H9 (cell line): ENCODE results near the gene ARFGAP2. TPM values are rescaled to one million over a fixed set of nuclear protein-coding genes. Genes with fewer than 3 reads are reported as not detected.

Source experiments
- DNase-seq: peaks from one replicate; pipeline ENCODE4 v3.0.0-alpha.2; 2017
- H2AFZ ChIP-seq: one replicate; pipeline ENCODE4 v1.6.1; 2013; ENCODE audit warnings: mild to moderate bottlenecking, low read length, control low read depth, moderate library complexity
- H2AK5ac ChIP-seq: 2 replicates; pipeline ENCODE4 v1.6.1; 2013; ENCODE audit warnings: low read length, control low read depth, mixed read lengths; ENCODE audit not compliant: insufficient read length
- H2BK120ac ChIP-seq: one replicate; pipeline ENCODE4 v1.6.1; 2013; ENCODE audit warnings: low read depth, mild to moderate bottlenecking, low read length, control low read depth, inconsistent platforms; ENCODE audit not compliant: poor library complexity, severe bottlenecking
- H2BK12ac ChIP-seq: 2 replicates; pipeline ENCODE4 v1.6.1; 2013; ENCODE audit warnings: low read length, control low read depth, mixed read lengths, low read depth; ENCODE audit not compliant: insufficient read length
- H2BK15ac ChIP-seq: 2 replicates; pipeline ENCODE4 v1.6.1; 2013; ENCODE audit warnings: low read depth, low read length, control low read depth
- H2BK20ac ChIP-seq: one replicate; pipeline ENCODE4 v1.6.1; 2013; ENCODE audit warnings: low read depth, mild to moderate bottlenecking, low read length, control low read depth, inconsistent platforms; ENCODE audit not compliant: poor library complexity, severe bottlenecking
- H2BK5ac ChIP-seq: 2 replicates; pipeline ENCODE4 v1.6.1; 2013; ENCODE audit warnings: low read length, control low read depth, mixed read lengths; ENCODE audit not compliant: insufficient read length
- H3K14ac ChIP-seq: 2 replicates; pipeline ENCODE4 v1.6.1; 2013; ENCODE audit warnings: low read length, control low read depth; ENCODE audit not compliant: insufficient read depth
- H3K18ac ChIP-seq: 2 replicates; pipeline ENCODE4 v1.6.1; 2013; ENCODE audit warnings: low read depth, mild to moderate bottlenecking, mixed read lengths, low read length, control low read depth; ENCODE audit not compliant: insufficient read length
- H3K23ac ChIP-seq: 2 replicates; pipeline ENCODE4 v1.6.1; 2013; ENCODE audit warnings: low read length, control low read depth, mixed read lengths, low read depth; ENCODE audit not compliant: insufficient read length
- H3K23me2 ChIP-seq: 2 replicates; pipeline ENCODE4 v1.6.1; 2013; ENCODE audit warnings: low read depth, mild to moderate bottlenecking, mixed read lengths, low read length, control low read depth; ENCODE audit not compliant: insufficient read length, poor library complexity, severe bottlenecking
- H3K27ac ChIP-seq: 2 replicates; pipeline ENCODE4 v1.5.1; 2013; ENCODE audit warnings: low read length, control low read depth, mixed read lengths, low read depth; ENCODE audit not compliant: insufficient read length
- H3K27me3 ChIP-seq: 2 replicates; pipeline ENCODE4 v1.6.1; 2013; ENCODE audit warnings: low read length, control low read depth, inconsistent platforms; ENCODE audit not compliant: insufficient read depth
- H3K4ac ChIP-seq: 2 replicates; pipeline ENCODE4 v1.6.1; 2013; ENCODE audit warnings: low read depth, mild to moderate bottlenecking, control low read depth, inconsistent platforms, low read length, moderate library complexity
- H3K4me1 ChIP-seq: 2 replicates; pipeline ENCODE4 v1.6.1; 2013; ENCODE audit warnings: low read length, control low read depth, inconsistent platforms; ENCODE audit not compliant: insufficient read depth
- H3K4me2 ChIP-seq: 2 replicates; pipeline ENCODE4 v1.6.1; 2013; ENCODE audit warnings: low read length, control low read depth, mixed read lengths; ENCODE audit not compliant: insufficient read length, insufficient read depth
- H3K56ac ChIP-seq: 2 replicates; pipeline ENCODE4 v1.6.1; 2013; ENCODE audit warnings: low read depth, mild to moderate bottlenecking, mixed read lengths, low read length, control low read depth; ENCODE audit not compliant: insufficient read length
- H3K79me1 ChIP-seq: 2 replicates; pipeline ENCODE4 v1.6.1; 2013; ENCODE audit warnings: low read depth, mild to moderate bottlenecking, moderate library complexity, low read length, control low read depth, inconsistent platforms; ENCODE audit not compliant: insufficient read depth, poor library complexity, severe bottlenecking
- H3K79me2 ChIP-seq: 2 replicates; pipeline ENCODE4 v1.6.1; 2013; ENCODE audit warnings: low read length, control low read depth, inconsistent platforms; ENCODE audit not compliant: insufficient read depth
- H3K9ac ChIP-seq: 2 replicates; pipeline ENCODE4 v1.6.1; 2013; ENCODE audit warnings: low read length, control low read depth, mixed read lengths; ENCODE audit not compliant: insufficient read length; ENCODE audit errors: extremely low read depth
- H3K9me3 ChIP-seq: one replicate; pipeline ENCODE4 v1.6.1; 2013; ENCODE audit warnings: low read depth, low read length, inconsistent platforms; ENCODE audit not compliant: control insufficient read depth
- H3T11ph ChIP-seq: one replicate; pipeline ENCODE4 v1.6.1; 2013; ENCODE audit warnings: mild to moderate bottlenecking, low read length, control low read depth, inconsistent platforms
- H4K20me1 ChIP-seq: one replicate; pipeline ENCODE4 v1.6.1; 2013; ENCODE audit not compliant: control insufficient read depth, insufficient read length, insufficient read depth
- H4K5ac ChIP-seq: 2 replicates; pipeline ENCODE4 v1.6.1; 2013; ENCODE audit warnings: low read depth, mild to moderate bottlenecking, mixed read lengths, low read length, control low read depth; ENCODE audit not compliant: insufficient read length
- H4K8ac ChIP-seq: replicated peaks from 2 replicates; pipeline ENCODE4 v1.6.1; 2013; ENCODE audit warnings: low read length, control low read depth, mixed read lengths, low read depth; ENCODE audit not compliant: insufficient read length
- H4K91ac ChIP-seq: 2 replicates; pipeline ENCODE4 v1.6.1; 2013; ENCODE audit warnings: low read depth, mild to moderate bottlenecking, moderate library complexity, mixed read lengths, low read length, control low read depth; ENCODE audit not compliant: insufficient read length
- H3K27ac Mint-ChIP-seq, 3 experiments: 2 replicates in 2 of 3; 3 replicates in 1 of 3; pipeline ENCODE4 v1.8.0; 2020 to 2021; ENCODE audit warnings: mixed read lengths in 3 of 3, mild to moderate bottlenecking in 1 of 3, moderate library complexity in 1 of 3
- H3K27me3 Mint-ChIP-seq: 2 replicates; pipeline ENCODE4 v1.8.0; 2021; ENCODE audit warnings: low read depth, mild to moderate bottlenecking, moderate library complexity, mixed read lengths
- H3K36me3 Mint-ChIP-seq, 3 experiments: 2 replicates in 2 of 3; 3 replicates in 1 of 3; pipeline ENCODE4 v1.8.0; 2020 to 2021; ENCODE audit warnings: low read depth in 3 of 3, mixed read lengths in 3 of 3; ENCODE audit not compliant: insufficient read depth in 1 of 3
- H3K4me1 Mint-ChIP-seq, 2 experiments: 2 replicates each; pipeline ENCODE4 v1.8.0; 2020; ENCODE audit warnings: mixed read lengths in 2 of 2
- H3K4me3 Mint-ChIP-seq, 2 experiments: 2 replicates in 1 of 2; 3 replicates in 1 of 2; pipeline ENCODE4 v1.8.0; 2020 to 2021; ENCODE audit warnings: mild to moderate bottlenecking in 2 of 2, mixed read lengths in 2 of 2, moderate library complexity in 1 of 2
- H3K9me3 Mint-ChIP-seq, 2 experiments: 2 replicates in 1 of 2; 3 replicates in 1 of 2; pipeline ENCODE4 v1.8.0; 2020; ENCODE audit warnings: mild to moderate bottlenecking in 2 of 2, mixed read lengths in 2 of 2, moderate library complexity in 1 of 2
- CTCF ChIP-seq: fragments of 200-600 bp; sonication (generic); conservative IDR thresholded peaks from 3 replicates; pipeline ENCODE4 v1.8.0; 2021; ENCODE audit warnings: antibody characterized with exemption, mild to moderate bottlenecking
- whole genome bisulfite sequencing: extraction: QIAGEN DNeasy Blood & Tissue Kit; methylation state at CpG from one replicate; pipeline ENCODE4 v1.1.7; 2013; ENCODE audit warnings: missing lambda C conversion rate, low lambda C conversion rate, mixed read lengths; ENCODE audit not compliant: insufficient read length; ENCODE audit errors: extremely low coverage; 5-methylcytosine and 5-hydroxymethylcytosine counted together
- total RNA-seq: library from RNA; stranded (reverse); gene quantifications from 2 replicates; pipeline ENCODE4 v1.2.1, GENCODE V29; 2021

ARFGAP2 gene
- total RNA-seq, 1 experiment from 2014 or later, result 72.3 TPM

- Histone ChIP-seq H4K91ac (no peak overlapping the region), H2BK15ac (no peak overlapping the region)
- WGBS, result no CpG with 5 or more reads among the region's 2 CpGs
Observed at GRCh38 chr11:47127213-47127612, 49.5 kb downstream of the ARFGAP2 start.

More at GRCh38 chr11:47127213-47127612, 49.5 kb downstream of the ARFGAP2 start:
- H3K56ac ChIP-seq, result no peak overlapping the region
- no peaks in the 10 kb centered on the region for H3K79me1 ChIP-seq
- no peak overlapping the region for H4K5ac ChIP-seq
- H2AK5ac ChIP-seq, result no peak overlapping the region
- no peak overlapping the region for H4K8ac ChIP-seq
- no peak overlapping the region for H3K23ac ChIP-seq
- no peak overlapping the region for H2AFZ ChIP-seq
- H3K4me2 ChIP-seq, result no peak overlapping the region
- no peak overlapping the region for H3K4ac ChIP-seq
- H2BK120ac ChIP-seq, result no peak overlapping the region
- Mint-ChIP-seq H3K4me3 (no peak overlapping the region), H3K9me3 (no peaks in the 10 kb centered on the region), H3K27me3 (no peaks in the 10 kb centered on the region), H3K27ac (peak overlapping the region in 1 of 3 experiments; percentile 62; a peak in 2 of 7 replicates), H3K4me1 (peaks cover 27 to 36% of the 10 kb centered on the region in 2 experiments), H3K36me3 (no peaks in the 10 kb centered on the region; a peak in 1 of 7 replicates)
- H3K27me3 ChIP-seq, result no peaks in the 10 kb centered on the region
- DNase-seq, result no peak
- no peak overlapping the region for H3T11ph ChIP-seq
- no peaks in the 10 kb centered on the region for H3K79me2 ChIP-seq
- no peak overlapping the region for H3K14ac ChIP-seq
- no peaks in the 10 kb centered on the region for H3K9me3 ChIP-seq
- H3K9ac ChIP-seq, result no peak overlapping the region
- no peaks in the 10 kb centered on the region for H4K20me1 ChIP-seq
- no peak overlapping the region for H2BK20ac ChIP-seq
- H3K23me2 ChIP-seq, result no peaks in the 10 kb centered on the region
- no peak overlapping the region for H2BK12ac ChIP-seq
- H3K4me1 ChIP-seq, result peaks cover 12% of the 10 kb centered on the region; the same call in 1 of the 2 replicates
- H2BK5ac ChIP-seq, result no peak overlapping the region
- no peak overlapping the region for H3K18ac ChIP-seq
- TF ChIP-seq CTCF, result no peak
- H3K27ac ChIP-seq, result no peak overlapping the region
